Activated CD8-positive, alpha-beta memory T cell treated with anti-CD3 and anti-CD28 coated beads, Interleukin-2, amount 50 U/mL, for 1 hour (primary cell): ENCODE data around the gene SAC3D1.

ENCODE experiments used
- DNase-seq: peaks from one replicate; pipeline ENCODE4 v3.0.0-alpha.2; 2020; ENCODE audit errors: extremely low read depth

The SAC3D1 gene

GRCh38 chr11:65026810-65027209 is 14.2 kb upstream of the SAC3D1 start:
- no peak for DNase-seq

- DNase-seq, result peak; percentile 82
Measured at GRCh38 chr11:65027213-65028067, 13.6 kb upstream of the SAC3D1 start, which contains the start of gene SNX15. TSS of gene SNX15 (plus strand) at chr11:65027439. CDS start at chr11:65027538, 99 bp downstream.

DNA sequence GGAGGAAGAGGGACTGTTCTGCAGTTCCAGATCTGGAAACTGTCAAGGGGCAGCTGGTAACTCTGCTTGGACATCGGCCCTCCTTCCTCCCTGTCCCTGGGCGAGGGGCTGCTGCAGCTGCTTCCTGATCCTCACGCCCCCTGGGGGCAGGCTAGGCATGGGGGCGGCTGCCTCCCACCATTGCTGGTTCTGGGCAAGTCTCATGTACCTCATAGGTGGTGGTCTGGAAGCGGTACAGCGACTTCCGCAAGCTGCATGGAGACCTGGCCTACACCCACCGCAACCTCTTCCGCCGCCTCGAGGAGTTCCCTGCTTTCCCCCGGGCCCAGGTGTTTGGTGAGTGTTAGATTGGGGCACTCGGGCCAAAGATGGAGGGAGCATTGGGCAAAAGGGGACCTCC is 8.8 kb upstream of the SAC3D1 start:
- DNase-seq, result no peak

DNA sequence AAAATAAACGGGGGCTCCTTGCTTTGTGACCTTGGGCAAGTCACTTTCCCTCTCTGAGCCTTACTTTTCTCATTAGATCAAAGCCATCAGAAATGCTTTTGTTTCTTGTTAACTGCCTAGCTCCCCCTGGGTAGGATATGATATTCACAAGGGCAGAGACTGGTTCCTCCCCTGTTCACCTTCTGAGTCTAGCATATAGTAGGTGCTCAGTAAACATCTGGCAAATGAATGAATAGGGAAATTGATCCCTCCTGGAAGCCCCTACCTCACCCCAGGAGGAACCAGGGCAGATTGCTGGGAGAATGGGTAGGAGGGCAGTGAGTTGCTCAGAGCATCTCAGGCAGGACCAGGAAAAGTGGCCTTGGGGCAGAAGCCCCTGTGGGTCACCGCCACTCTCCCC is 6.6 kb upstream of the SAC3D1 start:
- DNase-seq, result no peak

DNA sequence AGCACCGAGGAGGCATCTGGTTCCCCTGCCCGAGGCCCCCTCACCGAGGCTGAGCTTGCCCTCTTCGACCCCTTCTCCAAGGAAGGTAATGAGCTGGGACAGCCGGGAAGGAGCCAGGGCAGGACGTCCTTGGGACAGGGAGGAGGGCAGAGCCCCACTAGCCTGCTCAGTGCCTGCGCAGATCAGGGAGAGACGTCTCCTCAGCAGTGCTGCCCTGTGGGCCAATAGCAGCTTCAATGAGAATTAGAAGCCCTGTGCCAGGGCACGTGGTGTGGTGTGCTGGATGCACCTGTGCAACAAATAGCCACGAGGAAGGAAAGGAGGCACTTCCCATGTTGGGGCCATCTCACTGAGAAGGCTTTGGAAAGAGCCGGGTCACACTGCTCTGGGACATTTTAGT is 5.4 kb upstream of the SAC3D1 start:
- DNase-seq, result no peak

GRCh38 chr11:65036931-65037330 is 4.1 kb upstream of the SAC3D1 start:
- no peak for DNase-seq

DNA sequence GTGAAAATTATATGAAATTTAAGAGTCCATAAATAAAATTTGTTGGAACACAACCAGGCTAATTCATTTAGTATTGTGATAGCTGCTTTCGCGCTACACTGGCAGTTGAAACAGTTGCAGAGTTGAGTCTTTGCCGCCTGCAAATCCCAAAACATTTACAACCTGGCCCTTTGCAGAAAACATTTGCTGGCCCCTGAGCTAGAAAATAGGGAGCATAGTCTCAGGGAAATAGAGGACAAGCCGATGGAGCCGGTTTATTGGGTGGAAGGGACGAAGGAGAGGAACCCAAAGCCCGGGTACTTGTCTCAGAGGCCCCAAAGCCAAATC is 527 bp upstream of the SAC3D1 start:
- no peak for DNase-seq

GRCh38 chr11:65042891-65043290 is 1.9 kb downstream of the SAC3D1 start:
- no peak for DNase-seq

- DNase-seq, result no peak
Measured at GRCh38 chr11:65043881-65044501, 3.0 kb downstream of the SAC3D1 start.

DNA sequence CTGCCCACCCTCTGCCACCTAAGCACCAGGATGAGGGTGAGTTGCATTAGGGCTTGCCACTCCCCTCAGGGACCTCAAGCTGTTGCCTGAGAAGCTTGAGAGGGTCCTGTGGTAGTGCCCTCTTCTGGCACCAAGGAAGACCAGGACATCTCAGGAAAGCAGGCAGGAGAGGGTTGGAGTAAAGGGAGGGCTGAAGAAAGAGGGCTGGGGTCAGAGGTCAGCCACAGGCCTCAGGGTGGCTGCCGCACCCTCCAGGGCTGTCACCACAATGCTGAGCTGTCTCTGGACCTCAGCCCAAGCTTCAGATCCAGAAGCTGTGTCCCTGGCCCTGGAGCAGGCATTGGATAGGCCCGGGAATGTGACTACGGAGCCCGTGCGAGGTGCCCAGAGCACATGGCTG is 4.1 kb downstream of the SAC3D1 start:
- DNase-seq, result no peak

DNA sequence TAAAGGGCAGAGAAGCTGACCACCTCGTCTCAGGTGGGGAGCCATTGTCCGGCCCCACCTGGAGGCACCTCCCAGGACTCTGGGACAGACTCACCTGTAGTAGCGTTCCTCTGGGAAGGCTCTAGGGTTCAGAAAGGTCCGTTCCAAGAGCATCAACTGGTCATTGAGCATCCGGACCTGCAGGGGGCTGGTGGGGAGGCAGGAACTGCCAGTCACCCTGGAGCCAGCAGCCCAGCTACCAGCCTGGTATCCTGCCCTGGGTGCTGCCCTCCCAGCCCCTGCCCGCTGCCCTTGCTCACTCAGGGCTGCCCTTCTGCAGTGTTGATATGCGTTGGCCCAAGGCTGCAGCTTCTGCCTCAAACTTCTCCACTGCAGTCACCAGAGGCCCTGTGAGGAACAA is 4.7 kb downstream of the SAC3D1 start:
- no peak for DNase-seq

DNA sequence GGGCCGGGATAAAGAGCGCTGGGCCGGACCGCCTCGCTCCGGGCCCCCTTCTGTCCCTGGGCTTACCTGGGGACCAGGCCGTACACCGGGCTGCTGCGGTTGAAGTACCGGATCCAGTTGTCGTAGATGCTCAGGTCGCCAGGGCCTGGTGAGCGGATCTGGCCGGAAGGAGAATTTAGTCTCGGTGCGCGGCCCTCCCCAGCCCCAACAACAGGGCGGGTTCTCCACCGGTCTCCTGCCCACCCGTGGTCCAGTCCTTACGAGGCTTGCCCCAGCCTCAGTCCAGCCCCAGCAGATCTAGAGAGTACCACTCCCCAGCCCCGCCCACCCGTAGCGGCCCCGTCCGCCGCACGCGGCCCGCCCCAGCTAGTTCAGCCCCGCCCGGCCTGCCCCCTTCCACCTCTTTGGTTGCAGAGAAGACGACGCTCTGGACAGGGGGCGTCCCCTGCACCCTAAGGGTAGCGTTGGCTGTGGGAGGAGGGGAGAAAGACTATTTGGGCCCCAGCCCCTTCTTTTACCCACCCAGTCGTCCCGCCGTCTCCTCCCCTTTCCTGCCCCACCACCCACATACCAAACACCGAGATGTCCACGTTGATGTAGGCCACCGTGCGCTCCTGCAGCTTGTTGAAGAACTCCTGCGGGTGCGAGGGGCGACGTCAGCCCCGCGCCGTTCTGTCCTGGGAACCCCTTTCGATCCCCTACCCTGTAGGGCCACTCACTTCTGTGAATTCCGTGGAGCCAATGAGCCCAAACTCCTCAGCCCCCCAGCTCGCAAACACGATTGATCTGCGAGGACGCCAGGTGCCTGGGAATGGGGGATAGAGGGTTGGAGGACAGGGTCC is 6.8 kb downstream of the SAC3D1 start:
- no peak for DNase-seq

- no peak for DNase-seq
Measured at GRCh38 chr11:65051398-65051858, 10.4 kb downstream of the SAC3D1 start.

GRCh38 chr11:65053827-65054508 is 13.0 kb downstream of the SAC3D1 start:
- no peak for DNase-seq

DNA sequence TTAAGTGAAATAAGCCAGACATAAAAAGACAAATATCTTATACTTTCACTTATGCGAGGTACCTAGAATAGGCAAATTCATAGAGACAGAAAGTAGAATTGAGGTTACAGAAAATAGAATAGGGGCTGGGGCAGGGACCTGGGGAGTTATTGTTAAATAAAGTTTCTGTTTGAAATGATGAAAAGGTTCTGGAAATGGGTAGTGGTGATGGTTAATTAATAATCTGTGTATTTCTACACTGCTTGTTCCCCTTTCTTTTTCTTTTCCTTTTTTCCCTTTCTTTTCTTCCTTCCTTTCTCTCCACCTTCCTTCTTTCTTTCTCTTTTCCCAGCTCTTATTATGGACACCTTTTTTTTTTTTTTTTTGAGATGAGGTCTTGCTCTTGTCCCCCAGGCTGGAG is 14.5 kb downstream of the SAC3D1 start:
- DNase-seq, result no peak

GRCh38 chr11:65056999-65057398 is 16.0 kb downstream of the SAC3D1 start:
- no peak for DNase-seq

GRCh38 chr11:65057526-65057925 is 16.5 kb downstream of the SAC3D1 start:
- DNase-seq, result no peak

- no peak for DNase-seq
Measured at GRCh38 chr11:65058012-65058411, 17.0 kb downstream of the SAC3D1 start.

GRCh38 chr11:65058419-65059054 is 17.5 kb downstream of the SAC3D1 start, which contains the start of gene NAALADL1:
TSS of gene NAALADL1 (minus strand) at chr11:65058553. CDS start at chr11:65058521, 32 bp downstream.
- no peak for DNase-seq

- no peak for DNase-seq
Measured at GRCh38 chr11:65059523-65059922, 18.5 kb downstream of the SAC3D1 start.
